Pancreas (tissue), 10 donors: ENCODE measurements around the gene SREBF1. TPM values are rescaled to one million over a fixed set of nuclear protein-coding genes. Genes with fewer than 3 reads are reported as not detected.

ENCODE experiments used
- ATAC-seq, 4 donors: fragments of 200-7000 bp; cut with Tn5 transposase; one replicate each; pipeline versions ENCODE4 v1.8.0 to v1.9.1; 2020; ENCODE audit warnings: mild to moderate bottlenecking in 4 of 4, moderate library complexity in 4 of 4
- DNase-seq, 6 donors: peaks; one replicate each; pipeline ENCODE4 v3.0.0-alpha.2; 2020
- FAIRE-seq: peaks from 2 replicates; lab custom pipeline; 2012; peaks lifted over from hg19 to GRCh38; lab: Jason Lieb, UNC
- H3K27ac ChIP-seq, 4 donors: fragments of 200-600 bp; sonication (generic); 1 replicate in 3 of 4; 2 replicates in 1 of 4; pipeline versions ENCODE4 v1.5.0 to v1.8.0; 2020
- H3K27me3 ChIP-seq, 4 donors: fragments of 200-600 bp; one replicate each; pipeline ENCODE4 v1.8.0; 2021
- H3K36me3 ChIP-seq, 3 donors: fragments of 200-600 bp; sonication (generic) in 1 of 3; one replicate each; pipeline versions ENCODE4 v1.5.0 to v1.8.0; 2020 to 2021
- H3K4me1 ChIP-seq, 3 donors: fragments of 200-600 bp; one replicate each; pipeline ENCODE4 v1.8.0; 2021
- H3K4me3 ChIP-seq, 4 donors: fragments of 200-600 bp; sonication (generic) in 2 of 4; one replicate each; pipeline versions ENCODE4 v1.5.0 to v1.8.0; 2020 to 2021
- H3K9me3 ChIP-seq, 4 donors: fragments of 200-600 bp; one replicate each; pipeline ENCODE4 v1.8.0; 2021
- WGBS, 2 donors: extraction: QIAGEN DNeasy Blood & Tissue Kit; methylation state at CpG; one replicate each; pipeline ENCODE4 v1.1.7; 2013; 5-methylcytosine and 5-hydroxymethylcytosine counted together
- intact Hi-C, 3 donors: fragments of 100-400 bp; cut with DNase I; formaldehyde crosslinking; loops; one replicate each; pipeline versions ENCODE4 v1.11.1 to v1.14.2; 2022
- polyA plus RNA-seq, 2 donors: library from polyadenylated mRNA; stranded (reverse); fragments of 200-250 nt; gene quantifications; one replicate each; pipeline ENCODE4 v1.2.3, GENCODE V29; 2013
- total RNA-seq, 6 donors: library from RNA; stranded (reverse); fragmentation: NEBNext Ultra II Directional in 4 of 6; extraction: Animal tissue kit (Norgen Biotek cat#: 25700) in 4 of 6; gene quantifications; one replicate each; pipeline versions ENCODE4 v1.2.1 to v1.2.4, GENCODE V29; 2021 to 2023
- TF ChIP-seq, protein P1 (sequence below), 4 donors: fragments of 200-600 bp; sonication (generic) in 3 of 4; IDR thresholded peaks; one replicate each; pipeline versions ENCODE4 v1.5.0 to v1.8.0; 2021; ENCODE audit warnings: antibody characterized with exemption in 4 of 4
- donor health status: healthy with polysubstance abuse.
- donor health status: DM: no; HTN: no; CAD: no; lungs with moderate emphysema.
- donor health status: DM: no; HTN: no; CAD: no.
- donor health status: control.
- donor health status: control.
- donor health status: Bipolar disorder and iron deficiency.
- donor health status: DM: yes; HTN: yes; CAD: no.
- donor health status: DM: no; HTN: no; CAD: no.
- donor health status: DM: no; HTN: no; CAD: no.
- donor health status: DM: yes; HTN: yes; CAD: no.

The SREBF1 gene
- total and polyA plus RNA-seq, 8 donors: 12.0 to 77.5 (median 32.3) TPM

DNA sequence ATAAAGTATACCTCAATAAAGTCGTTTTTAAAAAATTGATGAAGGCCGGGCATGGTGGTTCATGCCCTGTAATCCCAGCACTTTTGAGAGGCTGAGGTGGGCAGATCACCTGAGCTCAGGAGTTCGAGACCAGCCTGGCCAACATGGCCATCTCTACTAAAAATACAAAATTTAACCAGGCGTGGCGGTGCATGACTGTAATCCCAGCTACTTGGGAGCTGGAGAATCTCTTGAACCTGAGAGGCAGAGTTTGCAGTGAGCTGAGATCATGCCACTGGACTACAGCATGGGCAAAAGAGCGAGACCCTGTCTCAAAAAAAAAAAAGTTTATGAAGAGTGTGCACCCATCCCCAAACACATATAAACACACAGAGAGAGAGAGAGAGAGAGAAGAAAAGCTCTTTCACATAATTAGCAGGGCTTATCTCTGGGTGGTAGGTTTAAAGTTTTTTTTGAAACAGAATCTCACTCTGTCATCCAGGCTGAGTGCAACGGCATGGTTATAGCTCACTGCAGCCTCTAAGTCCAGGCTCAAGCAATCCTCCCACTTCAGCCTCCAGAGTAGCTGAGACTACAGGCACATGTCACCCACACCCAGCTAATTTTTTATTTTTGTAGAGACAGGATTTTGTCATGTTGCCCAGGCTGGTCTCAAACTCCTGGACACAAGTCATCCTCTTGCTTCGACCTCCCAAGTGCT is 3.0 kb downstream of the SREBF1 start:
- TF ChIP-seq, protein P1, sequence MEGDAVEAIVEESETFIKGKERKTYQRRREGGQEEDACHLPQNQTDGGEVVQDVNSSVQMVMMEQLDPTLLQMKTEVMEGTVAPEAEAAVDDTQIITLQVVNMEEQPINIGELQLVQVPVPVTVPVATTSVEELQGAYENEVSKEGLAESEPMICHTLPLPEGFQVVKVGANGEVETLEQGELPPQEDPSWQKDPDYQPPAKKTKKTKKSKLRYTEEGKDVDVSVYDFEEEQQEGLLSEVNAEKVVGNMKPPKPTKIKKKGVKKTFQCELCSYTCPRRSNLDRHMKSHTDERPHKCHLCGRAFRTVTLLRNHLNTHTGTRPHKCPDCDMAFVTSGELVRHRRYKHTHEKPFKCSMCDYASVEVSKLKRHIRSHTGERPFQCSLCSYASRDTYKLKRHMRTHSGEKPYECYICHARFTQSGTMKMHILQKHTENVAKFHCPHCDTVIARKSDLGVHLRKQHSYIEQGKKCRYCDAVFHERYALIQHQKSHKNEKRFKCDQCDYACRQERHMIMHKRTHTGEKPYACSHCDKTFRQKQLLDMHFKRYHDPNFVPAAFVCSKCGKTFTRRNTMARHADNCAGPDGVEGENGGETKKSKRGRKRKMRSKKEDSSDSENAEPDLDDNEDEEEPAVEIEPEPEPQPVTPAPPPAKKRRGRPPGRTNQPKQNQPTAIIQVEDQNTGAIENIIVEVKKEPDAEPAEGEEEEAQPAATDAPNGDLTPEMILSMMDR (IDR thresholded peaks at IDR 0.05): no peak
- DNase-seq (no peak), ATAC-seq (no peak), FAIRE-seq (no peak)
- Histone ChIP-seq H3K4me1 (peaks cover 22 to 41% (median 26%) of the 10 kb centered on the region in 3 donors), H3K36me3 (no peaks in the 10 kb centered on the region), H3K27me3 (no peaks in the 10 kb centered on the region), H3K4me3 (no peak overlapping the region), H3K27ac (no peak overlapping the region), H3K9me3 (no peaks in the 10 kb centered on the region)
- intact Hi-C loops: no loop called here
- 74 to 77% methylated on average over 8 of the region's 8 CpGs for WGBS, 2 donors

DNA sequence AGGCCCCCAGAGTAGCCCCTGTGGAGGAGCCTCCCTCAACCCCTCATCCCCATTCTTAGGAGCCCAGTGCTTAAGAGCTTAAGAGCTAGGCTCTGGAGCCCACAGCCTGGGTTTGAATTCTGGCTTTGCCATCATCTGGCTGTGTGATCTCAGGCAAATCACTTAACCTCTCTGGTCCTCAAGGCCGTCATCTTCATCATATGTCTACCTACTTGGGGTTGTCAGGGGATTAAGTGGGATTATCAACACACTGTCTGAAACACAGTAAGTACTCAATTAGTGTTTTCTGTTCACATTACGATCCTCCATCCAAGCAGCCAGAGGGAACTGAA is 4.8 kb downstream of the SREBF1 start:
- DNase-seq: no peak
- intact Hi-C loops: no loop called here
- Histone ChIP-seq H3K9me3 (no peaks in the 10 kb centered on the region), H3K27ac (no peak overlapping the region), H3K4me3 (no peak overlapping the region), H3K36me3 (no peaks in the 10 kb centered on the region), H3K27me3 (no peaks in the 10 kb centered on the region), H3K4me1 (peaks cover 8 to 22% (median 8%) of the 10 kb centered on the region in 3 donors)
- FAIRE-seq: no peak
- ATAC-seq: no peak
- TF ChIP-seq, protein P1 (IDR thresholded peaks at IDR 0.05): no peak
- 89 to 92% methylated on average over 2 of the region's 2 CpGs for whole genome bisulfite sequencing, 2 donors

- H3K9me3 ChIP-seq: no peaks in the 10 kb centered on the region
- no peaks in the 10 kb centered on the region for H3K27me3 ChIP-seq
- DNase-seq (peak in 1 of 6 donors; percentile 56), ATAC-seq (no peak), FAIRE-seq (no peak)
- H3K4me3 ChIP-seq: no peak overlapping the region
- H3K36me3 ChIP-seq: no peaks in the 10 kb centered on the region
- intact Hi-C loops: no loop called here
- TF ChIP-seq, protein P1 (IDR thresholded peaks at IDR 0.05): no peak
- peak overlapping the region in 1 of 4 donors; percentile 35 for H3K27ac ChIP-seq
- 73 to 79% methylated on average over 12 of the region's 12 CpGs for WGBS, 2 donors
- peaks cover 7 to 20% (median 8%) of the 10 kb centered on the region in 3 donors for H3K4me1 ChIP-seq
Measured at GRCh38 chr17:17831208-17832031, 5.4 kb downstream of the SREBF1 start.

DNA sequence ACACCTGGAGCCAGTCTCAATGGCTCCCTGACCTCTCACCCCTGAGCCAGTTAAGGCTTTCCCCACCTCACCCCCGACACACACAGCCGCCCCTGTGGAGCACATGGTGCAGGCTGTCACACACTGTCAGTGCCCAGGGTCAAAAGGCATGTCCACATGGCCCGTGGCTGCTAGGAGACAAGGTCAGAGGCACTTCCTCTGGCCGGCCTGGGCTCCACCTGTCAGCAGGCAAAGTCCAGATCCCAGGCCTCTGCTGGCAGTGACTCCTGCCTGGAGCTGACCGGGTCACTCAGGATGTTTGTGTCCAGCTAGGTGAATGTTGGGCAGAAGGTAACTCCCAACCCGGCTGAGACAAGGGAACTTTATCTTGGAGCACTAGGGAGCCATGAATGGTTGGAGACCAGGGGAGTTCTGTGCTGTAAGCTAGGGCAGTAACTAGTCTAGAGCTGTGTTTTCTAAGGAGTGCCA is 6.0 kb downstream of the SREBF1 start:
- intact Hi-C loops: no loop called here
- no peaks in the 10 kb centered on the region for H3K9me3 ChIP-seq
- TF ChIP-seq, protein P1 (IDR thresholded peaks at IDR 0.05): no peak
- peaks cover 5 to 20% (median 7%) of the 10 kb centered on the region in 3 donors for H3K4me1 ChIP-seq
- no peak for FAIRE-seq
- DNase-seq: peak in 1 of 6 donors; percentile 67
- H3K4me3 ChIP-seq: no peak overlapping the region
- H3K36me3 ChIP-seq: no peaks in the 10 kb centered on the region
- 16 to 20% methylated on average over 6 of the region's 6 CpGs for WGBS, 2 donors
- H3K27me3 ChIP-seq: no peaks in the 10 kb centered on the region
- peak in 3 of 4 donors; percentile 44 to 66 (median 58) for ATAC-seq
- peak overlapping the region in 1 of 4 donors; percentile 35 for H3K27ac ChIP-seq
